BLaER1 treated with 17β-estradiol and CSF1 and Interleukin-3, amounts not matched to agents 10 nM and 100 nM (cell line): ENCODE data around the gene STPG1.

ENCODE experiments used
- H3K27ac ChIP-seq, 11 experiments: shearing (Covaris generic); formaldehyde crosslinking; 2 replicates each; pipeline ENCODE4 v1.8.1; 2022
- H3K27me3 ChIP-seq, 11 experiments: shearing (Covaris generic); formaldehyde crosslinking; 2 replicates each; pipeline ENCODE4 v1.8.1; 2022
- H3K36me3 ChIP-seq, 11 experiments: shearing (Covaris generic); formaldehyde crosslinking; 2 replicates each; pipeline ENCODE4 v1.8.1; 2022
- H3K4me1 ChIP-seq, 10 experiments: shearing (Covaris generic); formaldehyde crosslinking; 2 replicates each; pipeline ENCODE4 v1.8.1; 2022
- H3K4me2 ChIP-seq, 11 experiments: shearing (Covaris generic); formaldehyde crosslinking; 2 replicates each; pipeline ENCODE4 v1.8.1; 2022
- H3K4me3 ChIP-seq, 10 experiments: shearing (Covaris generic); formaldehyde crosslinking; 2 replicates each; pipeline ENCODE4 v1.8.1; 2022
- H3K9ac ChIP-seq, 11 experiments: shearing (Covaris generic); formaldehyde crosslinking; 2 replicates each; pipeline ENCODE4 v1.8.1; 2022
- H3K9me3 ChIP-seq, 11 experiments: shearing (Covaris generic); formaldehyde crosslinking; replicated peaks in 1 of 11; 2 replicates each; pipeline ENCODE4 v1.8.1; 2022
- H4K20me1 ChIP-seq, 11 experiments: shearing (Covaris generic); formaldehyde crosslinking; 2 replicates each; pipeline ENCODE4 v1.8.1; 2022
- Cebpa-rat ChIP-seq, 11 experiments: shearing (Covaris generic); IDR thresholded peaks; 2 replicates each; pipeline ENCODE4 v1.8.1; 2022

STPG1 gene

GRCh38 chr1:24420547-24420946, 7.0 kb upstream of the STPG1 start:
- no peak overlapping the region for H3K9ac ChIP-seq
- H3K36me3 ChIP-seq: peaks cover 0 to 42% (median 29%) of the 10 kb centered on the region in 11 experiments; a peak in 13 of 22 replicates
- H3K4me2 ChIP-seq: no peak overlapping the region
- H3K4me3 ChIP-seq: no peak overlapping the region
- no peaks in the 10 kb centered on the region for H3K9me3 ChIP-seq
- H3K27me3 ChIP-seq: no peaks in the 10 kb centered on the region
- H3K27ac ChIP-seq: no peak overlapping the region
- peaks cover 0 to 5% (median 0%) of the 10 kb centered on the region in 11 experiments; a peak in 1 of 22 replicates for H4K20me1 ChIP-seq
- no peak for TF ChIP-seq Cebpa-rat (IDR thresholded peaks at IDR 0.05)
- peaks cover 24 to 33% (median 30%) of the 10 kb centered on the region in 10 experiments for H3K4me1 ChIP-seq

GRCh38 chr1:24418898-24419628, 5.5 kb upstream of the STPG1 start:
- peaks cover 0 to 38% (median 28%) of the 10 kb centered on the region in 11 experiments; a peak in 13 of 22 replicates for H3K36me3 ChIP-seq
- TF ChIP-seq Cebpa-rat (IDR thresholded peaks at IDR 0.05): no peak
- H3K9me3 ChIP-seq: no peaks in the 10 kb centered on the region
- H3K27me3 ChIP-seq: peaks cover 0 to 9% (median 7%) of the 10 kb centered on the region in 11 experiments; a peak in 20 of 22 replicates
- H4K20me1 ChIP-seq: peaks cover 0 to 5% (median 0%) of the 10 kb centered on the region in 11 experiments; a peak in 1 of 22 replicates
- no peak overlapping the region for H3K9ac ChIP-seq
- H3K4me3 ChIP-seq: no peak overlapping the region
- H3K27ac ChIP-seq: no peak overlapping the region
- H3K4me1 ChIP-seq: peaks cover 24 to 36% (median 33%) of the 10 kb centered on the region in 10 experiments
- peak overlapping the region in 9 of 11 experiments; percentile 1 to 66 (median 28); a peak in 14 of 22 replicates for H3K4me2 ChIP-seq

GRCh38 chr1:24417681-24418080, 4.1 kb upstream of the STPG1 start:
- Histone ChIP-seq H4K20me1 (peaks cover 0 to 5% (median 0%) of the 10 kb centered on the region in 11 experiments; a peak in 1 of 22 replicates), H3K9ac (no peak overlapping the region), H3K27me3 (peaks cover 8 to 23% (median 20%) of the 10 kb centered on the region in 11 experiments), H3K36me3 (peaks cover 0 to 35% (median 25%) of the 10 kb centered on the region in 11 experiments; a peak in 13 of 22 replicates), H3K4me1 (peaks cover 29 to 45% (median 40%) of the 10 kb centered on the region in 10 experiments), H3K9me3 (no peaks in the 10 kb centered on the region), H3K4me3 (no peak overlapping the region), H3K4me2 (peak overlapping the region; percentile 85 to 98 (median 93); a peak in 19 of 22 replicates), H3K27ac (no peak overlapping the region)
- TF ChIP-seq Cebpa-rat (IDR thresholded peaks at IDR 0.05): no peak

DNA sequence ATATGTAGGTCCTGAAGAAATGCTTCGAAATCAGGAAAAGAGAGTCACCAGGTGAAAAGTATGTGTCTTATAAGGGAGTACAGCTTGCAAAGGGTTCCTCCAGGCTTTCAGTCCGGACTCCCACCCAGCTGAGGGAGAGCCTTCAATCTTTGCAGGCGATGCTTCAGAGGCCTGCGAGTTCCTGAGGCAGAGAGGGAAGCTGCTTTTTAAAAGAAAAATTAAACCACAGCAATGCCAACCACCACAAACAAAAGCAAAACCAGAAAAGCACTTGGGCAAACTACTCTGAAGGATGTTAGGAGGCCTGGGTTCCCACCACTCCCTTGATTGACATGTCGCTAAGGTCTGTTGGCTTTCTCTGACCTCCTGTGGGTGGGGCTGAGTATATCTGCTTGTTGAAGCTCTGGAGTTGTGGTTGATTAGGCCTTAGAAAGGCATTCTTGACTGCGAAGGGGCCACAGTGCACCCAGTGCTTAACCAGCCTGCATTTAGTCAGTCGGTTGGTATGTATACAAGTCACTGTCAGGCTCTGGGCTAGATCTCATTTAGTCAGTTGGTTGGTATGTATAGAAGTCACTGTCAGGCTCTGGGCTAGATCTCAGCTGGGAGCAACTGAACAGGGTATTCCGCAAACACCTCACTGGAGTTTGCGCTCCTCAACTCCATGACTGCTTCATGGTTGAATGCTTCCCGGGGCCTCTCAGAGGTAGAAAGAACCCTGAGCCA, 3.2 kb upstream of the STPG1 start:
- Histone ChIP-seq H3K4me1 (peaks cover 29 to 45% (median 41%) of the 10 kb centered on the region in 10 experiments), H4K20me1 (peaks cover 0 to 5% (median 0%) of the 10 kb centered on the region in 11 experiments; a peak in 1 of 22 replicates), H3K27ac (peak overlapping the region in 6 of 11 experiments; percentile 7 to 34 (median 19); a peak in 7 of 22 replicates), H3K9me3 (no peaks in the 10 kb centered on the region), H3K9ac (peak overlapping the region; percentile 43 to 76 (median 66); a peak in 20 of 22 replicates), H3K4me2 (peak overlapping the region; percentile 85 to 98 (median 93)), H3K36me3 (peaks cover 0 to 26% (median 17%) of the 10 kb centered on the region in 11 experiments; a peak in 12 of 22 replicates), H3K27me3 (peaks cover 8 to 30% (median 23%) of the 10 kb centered on the region in 11 experiments), H3K4me3 (peak overlapping the region; percentile 69 to 82 (median 73))
- no peak for TF ChIP-seq Cebpa-rat (IDR thresholded peaks at IDR 0.05)

DNA sequence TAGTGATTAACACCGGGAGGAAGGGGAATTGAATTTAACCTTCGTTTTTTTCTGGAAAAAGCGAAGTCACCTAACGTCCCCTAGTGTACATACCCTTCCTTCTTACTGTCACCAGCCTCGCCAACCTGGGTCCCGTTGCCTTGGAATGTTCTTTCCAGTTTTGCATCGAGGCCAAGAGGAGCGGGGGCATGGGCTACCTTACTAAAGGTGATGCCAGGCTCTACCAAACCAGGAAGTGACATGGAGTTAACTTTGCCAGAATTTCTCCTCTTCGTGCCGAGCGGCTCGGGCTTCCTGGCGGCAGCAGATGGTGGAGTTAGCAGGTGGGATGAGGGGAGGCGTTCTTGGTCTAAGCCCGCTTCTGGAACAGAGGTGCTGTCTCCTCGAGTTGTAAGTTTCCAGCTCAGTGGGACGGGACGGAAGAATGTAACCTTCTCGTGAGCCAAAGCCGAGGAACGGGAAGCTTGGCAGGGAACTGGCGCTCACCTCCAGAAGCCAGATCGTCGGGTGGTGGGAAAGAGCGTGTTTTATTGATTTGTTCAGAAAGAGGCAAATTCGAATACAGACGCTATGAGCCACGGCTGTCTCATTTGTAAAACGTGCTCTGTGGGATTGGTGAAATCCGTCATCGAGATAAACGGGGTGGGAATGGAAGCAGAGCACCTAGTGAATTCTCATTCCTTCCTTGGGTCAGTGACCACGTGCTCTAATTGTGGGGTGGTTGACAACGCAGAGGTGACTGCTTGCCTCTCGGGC, 2.5 kb upstream of the STPG1 start:
- Histone ChIP-seq H3K9ac (peak overlapping the region; percentile 43 to 76 (median 66); a peak in 20 of 22 replicates), H3K27me3 (peaks cover 8 to 30% (median 23%) of the 10 kb centered on the region in 11 experiments), H3K4me1 (peaks cover 29 to 45% (median 41%) of the 10 kb centered on the region in 10 experiments), H3K36me3 (peaks cover 0 to 19% (median 11%) of the 10 kb centered on the region in 11 experiments; a peak in 10 of 22 replicates), H4K20me1 (peaks cover 0 to 5% (median 0%) of the 10 kb centered on the region in 11 experiments; a peak in 1 of 22 replicates), H3K4me2 (peak overlapping the region; percentile 85 to 98 (median 93)), H3K4me3 (peak overlapping the region; percentile 69 to 82 (median 73)), H3K27ac (peak overlapping the region in 9 of 11 experiments; percentile 0 to 34 (median 23); a peak in 12 of 22 replicates), H3K9me3 (no peaks in the 10 kb centered on the region)
- no peak for TF ChIP-seq Cebpa-rat (IDR thresholded peaks at IDR 0.05)

- peaks cover 29 to 45% (median 41%) of the 10 kb centered on the region in 10 experiments for H3K4me1 ChIP-seq
- peak within 1 kb of the TSS; percentile 43 to 76 (median 66); a peak in 20 of 22 replicates for H3K9ac ChIP-seq
- H3K27me3 ChIP-seq: peaks cover 8 to 30% (median 23%) of the 10 kb centered on the region in 11 experiments
- H4K20me1 ChIP-seq: peaks cover 0 to 5% (median 0%) of the 10 kb centered on the region in 11 experiments; a peak in 1 of 22 replicates
- no peak for TF ChIP-seq Cebpa-rat (IDR thresholded peaks at IDR 0.05)
- H3K4me2 ChIP-seq: peak within 1 kb of the TSS; percentile 85 to 98 (median 93)
- H3K36me3 ChIP-seq: peaks cover 0 to 12% (median 9%) of the 10 kb centered on the region in 11 experiments; a peak in 9 of 22 replicates
- H3K9me3 ChIP-seq: no peaks in the 10 kb centered on the region
- H3K4me3 ChIP-seq: peak within 1 kb of the TSS; percentile 69 to 82 (median 73)
- H3K27ac ChIP-seq: peak within 1 kb of the TSS in 9 of 11 experiments; percentile 0 to 34 (median 23); a peak in 12 of 22 replicates
Observed at GRCh38 chr1:24415334-24415909, 1.8 kb upstream of the STPG1 start, which contains the start of gene NIPAL3. Gene NIPAL3 (plus strand): TSS chr1:24415802. CDS start chr1:24419548, 3,746 bp downstream.

DNA sequence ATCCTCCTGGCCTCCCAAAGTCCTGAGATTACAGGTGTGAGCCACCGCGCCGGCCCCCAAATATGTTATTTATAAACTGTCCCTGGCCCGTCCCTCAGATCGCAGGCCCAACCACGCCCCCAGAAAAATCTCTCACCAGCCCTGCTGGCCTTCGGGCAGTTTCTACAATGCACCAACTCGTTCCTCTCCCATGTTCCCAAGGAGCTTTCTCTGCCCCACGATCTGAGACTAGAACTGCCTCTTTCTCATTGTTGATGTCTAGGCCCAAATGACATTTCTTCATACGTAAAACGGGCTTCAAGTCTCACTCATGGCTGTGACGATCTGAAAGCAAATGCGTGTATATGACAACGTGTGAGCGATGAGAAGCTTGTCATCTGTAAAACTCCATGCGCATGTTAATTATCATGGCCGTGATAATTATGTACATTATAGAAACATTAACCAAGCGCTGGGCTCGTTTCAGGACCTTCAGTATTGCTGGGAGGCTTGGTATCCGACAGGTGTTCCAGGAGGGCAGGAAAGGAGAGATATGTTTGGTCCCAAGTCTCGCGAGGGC, 1.3 kb upstream of the STPG1 start:
- Histone ChIP-seq H3K36me3 (peaks cover 0 to 6% (median 6%) of the 10 kb centered on the region in 11 experiments; a peak in 8 of 22 replicates), H3K27ac (no peak overlapping the region), H3K4me2 (peak overlapping the region; percentile 20 to 98 (median 93); a peak in 21 of 22 replicates), H3K4me1 (peaks cover 29 to 45% (median 41%) of the 10 kb centered on the region in 10 experiments), H4K20me1 (peaks cover 0 to 5% (median 0%) of the 10 kb centered on the region in 11 experiments; a peak in 1 of 22 replicates), H3K9me3 (no peaks in the 10 kb centered on the region), H3K27me3 (peaks cover 8 to 30% (median 23%) of the 10 kb centered on the region in 11 experiments), H3K9ac (no peak overlapping the region), H3K4me3 (peak overlapping the region in 7 of 10 experiments; percentile 69 to 82 (median 73); a peak in 7 of 20 replicates)
- TF ChIP-seq Cebpa-rat (IDR thresholded peaks at IDR 0.05): no peak
